Measurements from ENCODE around the gene GEMIN4.
"Not testable (repeated sequence)": the region's sequence is repeated elsewhere in the genome, so short reads cannot be mapped to it uniquely, and the experiment has no call there.

GRCh38 chr17:790874-791247, 38.8 kb upstream of the GEMIN4 start:
- TF ChIP-seq CTCF (IDR thresholded peaks at IDR 0.05; ENCODE audit: low read depth, low read length); EZH2phosphoT487 (IDR thresholded peaks at IDR 0.05; ENCODE audit: low read depth): not testable (repeated sequence)
